Liver (tissue), 9 donors: ENCODE results near the gene PXDN. TPM values are rescaled to one million over a fixed set of nuclear protein-coding genes. Genes with fewer than 3 reads are reported as not detected.
"Not testable (repeated sequence)": the region's sequence is repeated elsewhere in the genome, so short reads cannot be mapped to it uniquely, and the experiment has no call there.

Experiments used
- DNase-seq: peaks from one replicate; pipeline ENCODE4 v3.0.0-alpha.2; 2017; ENCODE audit warnings: low spot score
- H3K27ac ChIP-seq, 2 donors: one replicate each; pipeline ENCODE4 v1.7.0; 2013; ENCODE audit warnings: inconsistent platforms in 2 of 2, low read length in 2 of 2, control low read depth in 1 of 2, low read depth in 1 of 2, mild to moderate bottlenecking in 1 of 2
- H3K27me3 ChIP-seq, 4 donors: one replicate each; pipeline versions ENCODE4 v1.6.1 to v1.7.0; 2013; ENCODE audit warnings: low read length in 3 of 4, inconsistent platforms in 1 of 4, mild to moderate bottlenecking in 1 of 4, moderate library complexity in 1 of 4; ENCODE audit not compliant: control insufficient read depth in 4 of 4, insufficient read depth in 4 of 4
- H3K36me3 ChIP-seq, 4 donors: one replicate each; pipeline versions ENCODE4 v1.6.1 to v1.7.0; 2013; ENCODE audit warnings: low read length in 3 of 4, mild to moderate bottlenecking in 3 of 4, low read depth in 1 of 4, moderate library complexity in 1 of 4; ENCODE audit not compliant: control insufficient read depth in 4 of 4, insufficient read depth in 3 of 4
- H3K4me1 ChIP-seq, 4 donors: one replicate each; pipeline versions ENCODE4 v1.6.1 to v1.7.0; 2013; ENCODE audit warnings: low read length in 3 of 4, mild to moderate bottlenecking in 3 of 4, moderate library complexity in 1 of 4; ENCODE audit not compliant: control insufficient read depth in 4 of 4, insufficient read depth in 4 of 4
- H3K4me3 ChIP-seq, 3 donors: one replicate each; pipeline versions ENCODE4 v1.6.1 to v1.7.0; 2013; ENCODE audit warnings: low read length in 3 of 3, control low read depth in 1 of 3, low read depth in 1 of 3, mild to moderate bottlenecking in 1 of 3
- H3K9ac ChIP-seq, 2 donors: one replicate each; pipeline ENCODE4 v1.7.0; 2013; ENCODE audit warnings: low read length in 2 of 2, mild to moderate bottlenecking in 2 of 2, moderate library complexity in 2 of 2, control low read depth in 1 of 2, low read depth in 1 of 2
- H3K9me3 ChIP-seq, 4 donors: one replicate each; pipeline versions ENCODE4 v1.6.1 to v1.7.0; 2013; ENCODE audit warnings: low read length in 3 of 4; ENCODE audit not compliant: control insufficient read depth in 4 of 4
- ATF3 ChIP-seq: IDR thresholded peaks from 2 replicates; pipeline ENCODE4 v1.6.1; 2016; ENCODE audit warnings: antibody characterized with exemption
- CTCF ChIP-seq: fragments of 150-350 bp; IDR thresholded peaks from 2 replicates; pipeline ENCODE4 v1.5.1; 2017; ENCODE audit warnings: improper control_type of control experiment, low read depth, low read length; ENCODE audit not compliant: missing input control
- EGR1 ChIP-seq, 2 donors: IDR thresholded peaks; 2 replicates each; pipeline ENCODE4 v1.6.1; 2016 to 2018; ENCODE audit warnings: antibody characterized with exemption in 2 of 2, low read depth in 2 of 2
- FOXA1 ChIP-seq: IDR thresholded peaks from 2 replicates; pipeline ENCODE4 v1.6.1; 2016; ENCODE audit warnings: antibody characterized with exemption
- FOXA2 ChIP-seq: IDR thresholded peaks from 2 replicates; pipeline ENCODE4 v1.6.1; 2016; ENCODE audit warnings: antibody characterized with exemption
- GABPA ChIP-seq, 2 donors: IDR thresholded peaks in 1 of 2; conservative IDR thresholded peaks in 1 of 2; 2 replicates each; pipeline ENCODE4 v1.6.1; 2016; ENCODE audit warnings: antibody characterized with exemption in 2 of 2, mild to moderate bottlenecking in 1 of 2, moderate library complexity in 1 of 2
- HNF4A ChIP-seq, 2 donors: conservative IDR thresholded peaks; 2 replicates each; pipeline ENCODE4 v1.6.1; 2016; ENCODE audit warnings: antibody characterized with exemption in 2 of 2, mild to moderate bottlenecking in 2 of 2
- HNF4G ChIP-seq: IDR thresholded peaks from 2 replicates; pipeline ENCODE4 v1.6.1; 2016; ENCODE audit warnings: antibody characterized with exemption
- JUND ChIP-seq, 2 donors: IDR thresholded peaks; 2 replicates each; pipeline ENCODE4 v1.6.1; 2016; ENCODE audit warnings: antibody characterized with exemption in 2 of 2
- MAX ChIP-seq: IDR thresholded peaks from 2 replicates; pipeline ENCODE4 v1.6.1; 2016; ENCODE audit warnings: antibody characterized with exemption
- NR2F2 ChIP-seq: IDR thresholded peaks from 2 replicates; pipeline ENCODE4 v1.6.1; 2016; ENCODE audit warnings: antibody characterized with exemption
- RAD21 ChIP-seq, 2 donors: IDR thresholded peaks; 2 replicates each; pipeline ENCODE4 v1.6.1; 2016; ENCODE audit warnings: antibody characterized with exemption in 2 of 2, mild to moderate bottlenecking in 2 of 2
- REST ChIP-seq: IDR thresholded peaks from 2 replicates; pipeline ENCODE4 v1.6.1; 2016; ENCODE audit warnings: antibody characterized with exemption, mild to moderate bottlenecking
- RXRA ChIP-seq, 2 donors: IDR thresholded peaks; 2 replicates each; pipeline ENCODE4 v1.6.1; 2017 to 2018; ENCODE audit warnings: antibody characterized with exemption in 2 of 2, mild to moderate bottlenecking in 1 of 2
- SP1 ChIP-seq: IDR thresholded peaks from 2 replicates; pipeline ENCODE4 v1.6.1; 2018; ENCODE audit warnings: antibody characterized with exemption, mild to moderate bottlenecking
- TAF1 ChIP-seq: conservative IDR thresholded peaks from 2 replicates; pipeline ENCODE4 v1.6.1; 2016; ENCODE audit warnings: antibody characterized with exemption, mild to moderate bottlenecking
- YY1 ChIP-seq: IDR thresholded peaks from 2 replicates; pipeline ENCODE4 v1.6.1; 2016; ENCODE audit warnings: antibody characterized with exemption, mild to moderate bottlenecking
- ZBTB33 ChIP-seq: IDR thresholded peaks from 2 replicates; pipeline ENCODE4 v1.6.1; 2016; ENCODE audit warnings: antibody characterized with exemption
- WGBS: extraction: QIAGEN DNeasy Blood & Tissue Kit; methylation state at CpG from one replicate; pipeline ENCODE4 v1.1.7; 2013; 5-methylcytosine and 5-hydroxymethylcytosine counted together
- polyA plus RNA-seq, 2 donors: library from polyadenylated mRNA; stranded (reverse) in 1 of 2; unstranded in 1 of 2; fragments of 200-250 nt in 1 of 2; fragments of >200 nt in 1 of 2; fragmentation: Nextera tagmentation in 1 of 2; extraction: Ambion mirVana in 1 of 2; gene quantifications; one replicate each; pipeline versions ENCODE4 v1.2.1 to v1.2.3, GENCODE V29; 2013 to 2015
- total RNA-seq, 2 donors: library from RNA; depleted of rRNA; stranded (reverse); fragments of >200 nt; gene quantifications; one replicate each; pipeline ENCODE4 v1.2.3, GENCODE V29; 2014
- donor health status: healthy.
- donor health status: healthy.
- donor health status: healthy.
- donor health status: healthy.
- donor health status: healthy.

The PXDN gene
- total and polyA plus RNA-seq, 4 donors: 4.2 to 21.5 (median 16.9) TPM

GRCh38 chr2:1724351-1724750 lies 20.0 kb downstream of the PXDN start:
- not testable (repeated sequence) for DNase-seq, H3K4me1 ChIP-seq, H3K36me3 ChIP-seq, H3K9ac ChIP-seq, H3K4me3 ChIP-seq, H3K27ac ChIP-seq, H3K27me3 ChIP-seq, H3K9me3 ChIP-seq
- 68% methylated on average over 2 of the region's 2 CpGs for WGBS

- 55% methylated on average over 4 of the region's 4 CpGs for WGBS
- DNase-seq: no peak
- TF ChIP-seq NR2F2 (no peak), ATF3 (no peak), SP1 (no peak), FOXA1 (no peak)
- Histone ChIP-seq H3K9me3 (peaks cover 0 to 3% (median 0%) of the 10 kb centered on the region in 4 donors), H3K4me3 (no peak overlapping the region), H3K27ac (no peak overlapping the region), H3K9ac (no peak overlapping the region), H3K27me3 (no peaks in the 10 kb centered on the region), H3K36me3 (no peaks in the 10 kb centered on the region), H3K4me1 (no peaks in the 10 kb centered on the region)
Observed at GRCh38 chr2:1723397-1724042, 20.8 kb downstream of the PXDN start.

GRCh38 chr2:1722692-1723091 lies 21.6 kb downstream of the PXDN start:
- H3K9me3 ChIP-seq: peaks cover 0 to 3% (median 0%) of the 10 kb centered on the region in 4 donors
- peak overlapping the region in 1 of 2 donors; percentile 37 for H3K27ac ChIP-seq
- 75% methylated on average over 3 of the region's 3 CpGs for WGBS
- no peaks in the 10 kb centered on the region for H3K4me1 ChIP-seq
- no peak overlapping the region for H3K9ac ChIP-seq
- no peaks in the 10 kb centered on the region for H3K36me3 ChIP-seq
- no peak overlapping the region for H3K4me3 ChIP-seq
- no peaks in the 10 kb centered on the region for H3K27me3 ChIP-seq
- TF ChIP-seq JUND (IDR thresholded peaks at IDR 0.05): no peak
- TF ChIP-seq NR2F2: no peak
- TF ChIP-seq YY1: no peak
- no peak for TF ChIP-seq HNF4A (conservative IDR thresholded peaks at IDR 0.05)
- no peak for TF ChIP-seq REST
- TF ChIP-seq FOXA2: no peak
- TF ChIP-seq HNF4G: no peak
- TF ChIP-seq EGR1 (IDR thresholded peaks at IDR 0.05; ENCODE audit: low read depth in 2 of 2): no peak
- no peak for TF ChIP-seq GABPA (IDR thresholded peaks at IDR 0.05 in 1 of 2, conservative IDR thresholded peaks at IDR 0.05 in 1 of 2)
- TF ChIP-seq RXRA (IDR thresholded peaks at IDR 0.05): no peak
- TF ChIP-seq TAF1: no peak
- no peak for TF ChIP-seq MAX
- no peak for TF ChIP-seq RAD21 (IDR thresholded peaks at IDR 0.05)
- no peak for TF ChIP-seq FOXA1
- no peak for TF ChIP-seq ZBTB33
- TF ChIP-seq ATF3: no peak
- TF ChIP-seq CTCF: no peak
- no peak for DNase-seq
